Measurements from ENCODE around the gene MUC3A.

- TF ChIP-seq SUZ12 (IDR thresholded peaks at IDR 0.05; ENCODE audit: unreplicated experiment) (no peak), POLR2A (IDR thresholded peaks at IDR 0.05; ENCODE audit: low read depth, low read length) (no peak), POLR2AphosphoS5 (IDR thresholded peaks at IDR 0.05; ENCODE audit: low read length) (no peak), USF2 (IDR thresholded peaks at IDR 0.05; ENCODE audit: borderline replicate concordance, low read depth, low read length) (no peak), BMI1 (IDR thresholded peaks at IDR 0.05; ENCODE audit: borderline replicate concordance) (no peak), CTCF (IDR thresholded peaks at IDR 0.05 in 2 of 3, conservative IDR thresholded peaks at IDR 0.05 in 1 of 3; ENCODE audit: control insufficient read depth in 2 of 3, extremely low read depth in 1 of 3, insufficient read depth in 1 of 3, low read depth in 3 of 3, low read length in 3 of 3) (no peak), SMC3 (IDR thresholded peaks at IDR 0.05; ENCODE audit: borderline replicate concordance, low read length) (no peak)
These were observed 29.0 kb downstream of the MUC3A start for GRCh38 chr7:100978300-100978699.
